K562 (cell line): ENCODE data around the gene NFIC. TPM values are rescaled to one million over a fixed set of nuclear protein-coding genes. Genes with fewer than 3 reads are reported as not detected.
A peak's percentile ranks its signal among the peaks of the same experiment; 100 is the strongest.

Experiments used
- FOXM1 ChIP-seq, 2 experiments: fragments of 450-650 bp in 1 of 2; sonication (generic) in 1 of 2; formaldehyde crosslinking in 1 of 2; IDR thresholded peaks; 2 replicates each; pipeline versions ENCODE4 v1.6.1 to v1.9.0; 2017 to 2022; ENCODE audit warnings: low read depth in 2 of 2, mild to moderate bottlenecking in 2 of 2, missing genetic modification reagents in 1 of 2, moderate library complexity in 1 of 2
- POLR2AphosphoS2 ChIP-seq: IDR thresholded peaks from 2 replicates; pipeline ENCODE4 v1.6.1; 2012; ENCODE audit warnings: low read length, improper control_type of control experiment
- RB1 ChIP-seq: fragments of 450-650 bp; IDR thresholded peaks from 2 replicates; pipeline ENCODE4 v1.6.1; 2017; ENCODE audit warnings: low read depth, mild to moderate bottlenecking
- SRSF7 ChIP-seq: fragments of 200-400 bp; formaldehyde crosslinking; optimal IDR thresholded peaks from 2 replicates; pipeline ENCODE3; 2017; ENCODE audit warnings: mild to moderate bottlenecking, low read depth, low read length
- TCF7L2 ChIP-seq: fragments of 150-350 bp; IDR thresholded peaks from 2 replicates; pipeline ENCODE4 v1.6.1; 2016; ENCODE audit warnings: low read depth, mild to moderate bottlenecking, low read length, moderate library complexity
- ZNF589 ChIP-seq: fragments of 200-800 bp; sonication (Bioruptor generic); IDR thresholded peaks from 2 replicates; pipeline ENCODE4 v1.6.1; 2016; ENCODE audit warnings: low read depth, missing genetic modification characterization, missing compliant biosample characterization
- polyA plus RNA-seq, 8 experiments: library from polyadenylated mRNA; depleted of rRNA in 4 of 8; stranded (reverse) in 5 of 8; unstranded in 3 of 8; fragments of >200 nt; fragmentation: Nextera tagmentation in 2 of 8; fragmentation: Illumina TruSeq in 1 of 8; extraction: Ambion mirVana in 2 of 8; extraction: Trizol in 1 of 8; gene quantifications; 2 replicates each; pipeline versions ENCODE4 v1.2.1 to v1.2.3, GENCODE V29; 2011 to 2014; ENCODE audit warnings: inconsistent platforms in 1 of 8, missing spikeins in 1 of 8
- total RNA-seq, 7 experiments: library from RNA; depleted of rRNA in 6 of 7; stranded (reverse); fragments of >200 nt in 6 of 7; fragmentation: Illumina TruSeq in 2 of 7; extraction: Trizol in 2 of 7; gene quantifications; 2 replicates each; pipeline versions ENCODE4 v1.2.1 to v1.2.3, GENCODE V29; 2011 to 2021; ENCODE audit warnings: low replicate concordance in 1 of 7
- TF ChIP-seq, protein P1 (sequence below): fragments of 250-450 bp; sonication (Bioruptor Pico); IDR thresholded peaks from 2 replicates; pipeline ENCODE4 v1.8.0; 2022; ENCODE audit warnings: moderate library complexity, mild to moderate bottlenecking, inconsistent platforms
- TF ChIP-seq, protein P2 (sequence below): sonication (generic); formaldehyde crosslinking; IDR thresholded peaks from 2 replicates; pipeline ENCODE4 v1.8.1; 2023; ENCODE audit warnings: mild to moderate bottlenecking, missing genetic modification reagents, moderate library complexity
- TF ChIP-seq, protein P3 (sequence below): sonication (generic); formaldehyde crosslinking; IDR thresholded peaks from 2 replicates; pipeline ENCODE4 v1.9.0; 2022; ENCODE audit warnings: mild to moderate bottlenecking, missing genetic modification reagents
- TF ChIP-seq, protein P4 (sequence below): fragments of 450-650 bp; IDR thresholded peaks from 2 replicates; pipeline ENCODE4 v1.6.1; 2018; ENCODE audit not compliant: partially characterized antibody

The NFIC gene
- total and polyA plus RNA-seq, 9 of the 15 experiments (the other 6 are each of a cell fraction or from before 2014, with no cell fraction given) = 0.71 to 62.1 (median 6.9) TPM

DNA sequence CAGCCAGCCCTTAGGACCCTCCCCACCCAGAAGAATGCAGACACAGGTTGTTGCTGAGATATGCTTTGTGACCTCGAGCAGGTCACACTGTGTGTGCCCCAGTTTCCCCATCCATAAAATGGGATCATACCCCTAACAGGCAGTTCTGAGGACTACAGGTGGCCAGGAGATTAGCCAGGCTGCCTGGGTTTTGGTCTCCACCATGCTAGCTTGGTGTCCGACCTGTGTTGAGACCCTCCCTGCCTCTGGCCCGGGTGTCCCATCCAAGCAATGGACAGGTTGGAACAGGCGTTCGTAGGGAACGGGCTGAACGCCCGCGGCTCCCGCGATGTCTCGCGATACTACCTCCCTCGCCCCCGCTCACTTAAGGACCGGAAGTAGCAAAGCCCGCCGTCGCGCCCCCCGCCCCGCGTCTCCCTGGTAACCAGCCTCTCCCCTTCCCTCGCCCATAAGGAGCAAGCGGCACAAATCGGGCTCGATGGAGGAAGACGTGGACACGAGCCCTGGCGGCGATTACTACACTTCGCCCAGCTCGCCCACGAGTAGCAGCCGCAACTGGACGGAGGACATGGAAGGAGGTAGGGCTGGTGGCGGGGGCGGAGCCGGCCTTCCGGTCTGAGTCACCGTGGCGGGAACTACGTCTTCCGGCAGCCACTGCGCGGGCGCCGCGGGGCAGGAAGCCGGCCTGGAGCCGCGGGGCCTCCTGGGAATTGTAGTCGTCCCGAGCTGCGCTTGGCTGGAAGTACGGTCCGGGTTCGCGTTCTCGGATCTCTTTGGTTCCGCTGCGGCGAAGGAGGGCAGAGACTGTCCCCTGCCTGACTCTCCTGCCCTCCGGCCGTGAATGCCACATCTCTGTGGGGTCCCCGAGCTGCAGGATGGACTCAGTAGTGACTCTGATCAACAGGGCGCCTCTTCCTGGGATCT is 68.5 kb downstream of the NFIC start (continued):
- TF ChIP-seq, protein P1, sequence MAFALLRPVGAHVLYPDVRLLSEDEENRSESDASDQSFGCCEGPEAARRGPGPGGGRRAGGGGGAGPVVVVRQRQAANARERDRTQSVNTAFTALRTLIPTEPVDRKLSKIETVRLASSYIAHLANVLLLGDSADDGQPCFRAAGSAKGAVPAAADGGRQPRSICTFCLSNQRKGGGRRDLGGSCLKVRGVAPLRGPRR (CRISPR knock-in tag) = peak; percentile 54; the same call in 1 of the 2 replicates
- TF ChIP-seq RB1 (peak; percentile 78; the same call in 1 of the 2 replicates), FOXM1 (IDR thresholded peaks at IDR 0.05; ENCODE audit: low read depth) (no peak), FOXM1 (CRISPR knock-in tag; IDR thresholded peaks at IDR 0.05; ENCODE audit: low read depth) (no peak), TCF7L2 (no peak), POLR2AphosphoS2 (peak; percentile 95; the same call in 1 of the 2 replicates), SRSF7 (no peak), ZNF589 (CRISPR knock-in tag) (no peak)
- TF ChIP-seq, protein P2, sequence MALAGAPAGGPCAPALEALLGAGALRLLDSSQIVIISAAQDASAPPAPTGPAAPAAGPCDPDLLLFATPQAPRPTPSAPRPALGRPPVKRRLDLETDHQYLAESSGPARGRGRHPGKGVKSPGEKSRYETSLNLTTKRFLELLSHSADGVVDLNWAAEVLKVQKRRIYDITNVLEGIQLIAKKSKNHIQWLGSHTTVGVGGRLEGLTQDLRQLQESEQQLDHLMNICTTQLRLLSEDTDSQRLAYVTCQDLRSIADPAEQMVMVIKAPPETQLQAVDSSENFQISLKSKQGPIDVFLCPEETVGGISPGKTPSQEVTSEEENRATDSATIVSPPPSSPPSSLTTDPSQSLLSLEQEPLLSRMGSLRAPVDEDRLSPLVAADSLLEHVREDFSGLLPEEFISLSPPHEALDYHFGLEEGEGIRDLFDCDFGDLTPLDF (CRISPR knock-in tag) = peak; percentile 86
- TF ChIP-seq, protein P3, sequence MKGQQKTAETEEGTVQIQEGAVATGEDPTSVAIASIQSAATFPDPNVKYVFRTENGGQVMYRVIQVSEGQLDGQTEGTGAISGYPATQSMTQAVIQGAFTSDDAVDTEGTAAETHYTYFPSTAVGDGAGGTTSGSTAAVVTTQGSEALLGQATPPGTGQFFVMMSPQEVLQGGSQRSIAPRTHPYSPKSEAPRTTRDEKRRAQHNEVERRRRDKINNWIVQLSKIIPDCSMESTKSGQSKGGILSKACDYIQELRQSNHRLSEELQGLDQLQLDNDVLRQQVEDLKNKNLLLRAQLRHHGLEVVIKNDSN (CRISPR knock-in tag) = peak; percentile 29; the same call in 1 of the 2 replicates
- TF ChIP-seq, protein P4, sequence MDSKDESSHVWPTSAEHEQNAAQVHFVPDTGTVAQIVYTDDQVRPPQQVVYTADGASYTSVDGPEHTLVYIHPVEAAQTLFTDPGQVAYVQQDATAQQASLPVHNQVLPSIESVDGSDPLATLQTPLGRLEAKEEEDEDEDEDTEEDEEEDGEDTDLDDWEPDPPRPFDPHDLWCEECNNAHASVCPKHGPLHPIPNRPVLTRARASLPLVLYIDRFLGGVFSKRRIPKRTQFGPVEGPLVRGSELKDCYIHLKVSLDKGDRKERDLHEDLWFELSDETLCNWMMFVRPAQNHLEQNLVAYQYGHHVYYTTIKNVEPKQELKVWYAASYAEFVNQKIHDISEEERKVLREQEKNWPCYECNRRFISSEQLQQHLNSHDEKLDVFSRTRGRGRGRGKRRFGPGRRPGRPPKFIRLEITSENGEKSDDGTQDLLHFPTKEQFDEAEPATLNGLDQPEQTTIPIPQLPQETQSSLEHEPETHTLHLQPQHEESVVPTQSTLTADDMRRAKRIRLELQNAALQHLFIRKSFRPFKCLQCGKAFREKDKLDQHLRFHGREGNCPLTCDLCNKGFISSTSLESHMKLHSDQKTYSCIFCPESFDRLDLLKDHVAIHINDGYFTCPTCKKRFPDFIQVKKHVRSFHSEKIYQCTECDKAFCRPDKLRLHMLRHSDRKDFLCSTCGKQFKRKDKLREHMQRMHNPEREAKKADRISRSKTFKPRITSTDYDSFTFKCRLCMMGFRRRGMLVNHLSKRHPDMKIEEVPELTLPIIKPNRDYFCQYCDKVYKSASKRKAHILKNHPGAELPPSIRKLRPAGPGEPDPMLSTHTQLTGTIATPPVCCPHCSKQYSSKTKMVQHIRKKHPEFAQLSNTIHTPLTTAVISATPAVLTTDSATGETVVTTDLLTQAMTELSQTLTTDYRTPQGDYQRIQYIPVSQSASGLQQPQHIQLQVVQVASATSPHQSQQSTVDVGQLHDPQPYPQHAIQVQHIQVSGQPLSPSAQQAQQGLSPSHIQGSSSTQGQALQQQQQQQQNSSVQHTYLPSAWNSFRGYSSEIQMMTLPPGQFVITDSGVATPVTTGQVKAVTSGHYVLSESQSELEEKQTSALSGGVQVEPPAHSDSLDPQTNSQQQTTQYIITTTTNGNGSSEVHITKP = no peak
